ENCODE measurements around the gene AP5Z1.

- no peak for TF ChIP-seq EZH2 (IDR thresholded peaks at IDR 0.05; ENCODE audit: borderline replicate concordance, low read depth, low read length, severe bottlenecking)
- no peak for TF ChIP-seq CTCF (IDR thresholded peaks at IDR 0.05; ENCODE audit: borderline replicate concordance, extremely low read depth, low read length, poor library complexity, severe bottlenecking)
Measured at GRCh38 chr7:4737300-4737699, 38.1 kb upstream of the AP5Z1 start.

Data from DND-41 (cell line).